Left forelimb (tissue), 1 donor: ENCODE measurements around the gene BCL2L1.

ENCODE experiments used
- DNase-seq: peaks from one replicate; pipeline ENCODE4 v3.0.0-alpha.2; 2018; ENCODE audit warnings: low spot score

The BCL2L1 gene

DNA sequence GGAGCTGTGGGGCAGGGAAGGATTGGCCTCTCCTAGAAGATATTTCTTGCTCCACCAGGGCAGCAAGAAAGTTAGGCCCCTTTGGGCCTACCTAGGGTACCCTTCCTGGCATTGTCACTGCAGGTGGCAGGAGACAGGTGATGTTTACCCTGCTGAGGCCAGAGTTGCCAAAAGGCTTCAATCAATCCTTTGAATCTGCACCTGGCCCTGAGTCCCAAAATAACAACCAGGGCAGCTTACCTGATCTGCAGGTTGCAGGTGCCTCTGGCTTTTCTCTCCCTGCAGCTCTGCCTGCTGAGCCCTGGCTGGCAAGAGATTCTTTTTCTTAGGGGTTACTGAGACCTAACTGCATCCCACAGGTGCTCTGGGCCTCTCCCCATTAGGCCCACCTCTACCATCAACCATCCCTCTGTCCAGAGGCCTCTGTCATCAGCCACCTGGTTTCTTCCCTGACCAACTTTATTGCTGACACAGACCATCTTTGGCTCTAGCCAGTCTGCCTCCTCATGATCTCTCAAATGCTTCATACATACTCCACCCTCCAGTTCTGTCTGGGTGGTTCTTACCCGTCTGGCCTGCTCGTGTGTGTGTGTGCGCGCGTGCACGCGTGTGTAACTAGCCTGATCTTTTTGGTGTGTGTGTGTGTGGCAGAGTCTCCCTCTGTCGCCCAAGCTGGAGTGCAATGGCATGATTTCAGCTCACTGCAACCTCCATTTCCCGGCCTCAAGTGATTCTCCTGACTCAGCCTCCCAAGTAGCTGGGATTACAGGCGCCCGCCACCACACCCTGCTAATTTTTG, 13.7 kb downstream of the BCL2L1 start:
- no peak for DNase-seq

DNA sequence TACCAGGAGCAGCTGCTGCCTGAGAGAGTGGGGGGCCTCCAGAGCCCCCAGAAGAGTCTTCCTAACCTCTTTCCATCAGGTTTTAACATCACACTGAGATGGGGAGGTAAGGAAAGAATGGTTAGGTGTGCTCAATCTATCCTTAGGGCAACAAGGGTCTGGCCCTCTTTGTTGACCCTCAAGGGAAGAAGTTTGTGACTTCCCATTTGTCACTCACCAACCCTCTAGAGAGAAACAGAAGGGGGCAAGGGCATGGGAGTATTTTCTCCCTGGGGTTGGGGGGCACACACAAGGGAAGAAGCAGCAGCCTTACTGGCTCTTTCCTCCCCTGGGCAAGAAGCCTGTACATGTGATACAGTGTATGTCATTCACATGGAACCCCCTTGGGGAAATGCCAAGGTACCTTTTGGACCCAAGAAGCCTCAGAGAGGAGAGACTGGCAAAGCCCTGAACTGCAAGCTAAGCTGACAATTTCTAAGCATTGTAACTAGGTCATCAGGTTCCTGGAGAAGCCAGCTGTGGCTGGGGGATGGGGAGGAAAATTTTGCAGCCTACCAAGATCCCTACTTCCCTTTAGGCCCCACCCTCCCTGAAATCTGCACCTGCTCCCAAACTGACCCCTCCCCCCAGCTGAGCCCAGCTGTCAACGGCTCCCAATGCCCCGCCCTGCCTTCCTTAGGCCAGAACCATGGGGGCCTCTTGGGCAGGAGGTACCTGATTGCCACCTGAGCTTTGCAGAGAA, 14.5 kb downstream of the BCL2L1 start:
- DNase-seq: peak; percentile 74

DNA sequence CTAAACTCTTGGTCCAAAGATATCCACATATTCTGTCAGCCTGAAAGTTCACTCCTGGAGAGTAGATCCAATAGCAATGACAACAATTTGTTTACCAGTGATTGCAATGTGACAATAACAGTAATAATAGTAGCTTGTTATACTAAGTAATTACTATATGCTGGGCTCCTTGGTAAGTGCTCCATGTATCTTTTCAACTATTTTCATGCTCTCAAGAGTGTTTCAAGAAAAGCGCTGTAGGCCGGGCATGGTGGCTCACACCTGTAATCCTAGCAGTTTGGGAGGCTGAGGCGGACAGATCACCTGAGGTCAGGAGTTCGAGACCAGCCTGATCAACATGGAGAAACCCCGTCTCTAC, 15.4 kb downstream of the BCL2L1 start:
- DNase-seq: no peak

DNA sequence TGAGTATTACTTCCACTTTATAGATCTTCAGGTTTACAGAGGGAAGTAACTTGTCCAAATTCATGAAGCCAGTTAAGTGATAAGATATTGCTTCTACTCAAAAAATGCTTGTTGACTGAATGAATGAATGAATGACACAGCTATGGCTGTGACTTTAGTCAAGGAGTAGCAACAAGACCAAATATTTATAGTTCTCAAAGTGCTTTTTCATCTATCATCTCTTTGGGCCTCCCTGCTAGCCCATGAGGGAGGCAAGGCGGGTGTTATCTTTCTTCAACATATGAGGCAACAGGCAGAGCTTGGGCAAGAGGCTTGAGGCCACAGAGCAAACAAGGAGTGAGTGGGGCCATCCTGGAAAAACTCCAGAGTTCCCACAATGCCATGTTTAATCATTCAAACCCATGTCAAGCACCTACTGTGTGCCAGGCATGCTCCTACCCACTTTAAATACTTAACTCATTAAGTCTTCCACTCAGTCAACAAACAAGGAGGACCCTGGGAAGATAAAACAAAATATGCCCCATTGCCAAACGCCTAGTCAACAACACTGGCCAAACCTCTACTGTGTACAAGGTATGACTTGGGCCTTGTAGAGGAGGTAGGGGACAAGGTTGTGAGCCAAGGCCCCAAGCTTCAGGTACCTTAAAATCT, 15.9 kb downstream of the BCL2L1 start:
- DNase-seq: no peak

DNA sequence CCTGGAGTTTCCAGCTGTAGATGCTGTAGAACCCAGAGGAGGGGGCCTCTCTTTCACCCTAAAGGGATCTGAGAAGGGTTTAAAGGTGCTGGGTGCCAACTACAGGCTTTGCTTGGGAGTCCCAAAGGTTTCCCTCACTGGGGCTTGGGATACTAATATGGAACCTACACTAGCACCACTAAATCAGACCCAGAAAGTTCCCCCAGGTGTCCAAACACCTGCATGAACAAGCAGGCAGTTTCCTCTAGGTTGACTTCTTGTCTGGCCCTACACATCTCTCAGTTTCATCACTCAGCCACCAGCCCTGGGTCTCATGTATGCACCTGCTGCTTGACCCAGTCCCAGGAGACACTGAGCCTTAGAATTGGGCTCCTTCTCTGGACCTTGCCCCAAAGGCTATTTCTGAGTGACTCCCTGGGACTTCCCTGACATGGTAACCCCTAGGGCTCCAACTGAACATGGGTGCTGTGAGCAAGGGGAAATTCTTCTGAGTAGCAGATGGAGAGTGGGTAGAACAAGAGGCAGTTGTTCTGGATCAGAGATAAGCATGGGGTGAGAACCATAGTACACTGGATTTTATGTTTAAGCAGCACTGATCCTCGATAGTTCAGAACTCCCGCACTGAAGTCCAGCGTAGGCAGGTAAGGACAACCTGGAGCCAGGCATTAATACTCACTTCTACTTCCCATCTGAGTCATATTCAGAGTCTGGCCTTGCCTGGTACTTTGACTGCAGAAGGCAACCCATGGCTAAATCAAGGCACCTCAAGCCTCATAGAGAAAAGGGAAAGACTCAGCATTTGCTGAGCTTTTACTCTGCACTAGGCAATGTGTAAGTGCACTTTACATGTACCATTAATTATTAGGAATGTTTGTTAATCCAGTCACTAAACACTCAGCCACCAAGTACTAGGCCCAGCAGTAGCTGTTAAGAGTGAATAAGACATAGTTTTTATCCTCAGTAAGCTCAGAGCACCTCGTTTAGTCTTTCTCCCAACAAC, 16.8 kb downstream of the BCL2L1 start:
- no peak for DNase-seq

DNA sequence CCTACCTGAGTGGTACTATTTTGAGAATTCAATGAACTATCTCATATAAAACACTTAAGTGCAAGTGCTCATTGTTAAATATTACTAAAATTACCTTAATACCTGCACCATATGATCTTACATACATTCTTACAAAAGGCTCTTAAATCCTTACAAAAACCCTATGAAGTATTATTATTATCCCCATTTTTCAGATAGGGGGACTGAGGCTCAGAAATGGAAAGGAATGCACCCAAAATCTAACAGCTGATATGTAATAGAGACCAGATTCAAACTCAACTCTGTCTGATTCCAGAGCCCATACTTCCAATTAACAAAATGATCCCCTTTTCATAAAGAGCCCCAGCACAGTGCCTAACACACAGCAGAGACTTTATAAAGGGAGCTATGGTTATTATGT, 17.5 kb downstream of the BCL2L1 start:
- DNase-seq: no peak

DNA sequence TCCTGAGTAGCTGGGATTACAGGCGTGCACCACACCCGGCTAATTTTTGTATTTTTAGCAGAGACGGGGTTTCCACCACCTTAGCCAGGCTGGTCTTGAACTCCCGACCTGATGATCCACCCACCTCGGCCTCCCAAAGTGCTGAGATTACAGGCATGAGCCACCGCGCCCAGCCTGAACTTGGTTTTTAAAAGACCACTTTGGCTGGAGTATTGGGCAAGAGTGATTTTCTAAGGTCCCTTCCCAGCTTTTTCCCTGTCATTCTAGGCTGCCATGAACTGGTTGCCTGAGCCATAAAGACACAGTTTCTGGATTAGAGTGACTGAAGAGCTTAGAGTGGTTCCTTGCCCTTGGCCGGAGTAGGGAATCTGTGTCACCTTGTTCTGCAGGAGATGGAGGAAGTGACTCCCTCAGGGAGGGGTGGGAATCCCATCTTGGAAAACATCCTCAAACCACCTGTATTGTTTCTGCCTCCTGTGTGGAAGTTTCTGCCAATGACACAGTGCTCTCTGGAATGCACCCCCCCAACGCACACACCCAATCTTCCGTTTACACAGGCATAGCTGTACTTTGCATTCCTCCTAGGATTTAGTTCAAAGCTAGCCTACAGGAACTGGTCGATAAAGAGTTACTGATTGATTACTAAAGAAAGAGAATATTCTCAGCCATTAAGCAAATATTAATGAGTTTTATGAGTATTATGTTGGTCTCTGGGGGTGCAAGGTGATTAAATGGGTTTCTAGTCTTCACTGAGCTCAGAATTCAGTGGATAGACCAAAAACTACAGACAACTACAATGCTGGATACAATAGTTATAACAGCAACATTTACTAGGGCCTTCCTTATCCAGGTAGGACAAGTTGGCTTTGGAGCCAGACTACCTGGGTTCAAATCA, 18.2 kb downstream of the BCL2L1 start:
- DNase-seq: no peak

DNA sequence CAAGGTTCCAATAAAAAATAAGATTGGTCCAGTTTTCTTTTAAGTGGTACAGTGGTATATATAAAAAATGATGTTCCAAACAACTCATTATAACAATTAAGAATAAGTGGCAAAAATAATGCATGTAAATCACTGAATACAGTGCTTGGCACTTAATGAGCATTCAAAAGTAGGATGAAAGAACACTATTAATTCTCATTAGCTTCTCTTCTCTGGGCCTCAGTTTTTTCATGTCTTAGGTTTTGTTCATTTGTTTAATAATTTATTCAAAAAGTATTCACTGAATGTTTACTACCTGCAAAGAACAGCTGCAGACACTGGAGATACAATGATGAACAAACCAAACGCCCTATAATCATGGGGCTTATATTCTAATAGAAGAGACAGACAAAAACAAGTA, 21.1 kb downstream of the BCL2L1 start:
- no peak for DNase-seq

DNA sequence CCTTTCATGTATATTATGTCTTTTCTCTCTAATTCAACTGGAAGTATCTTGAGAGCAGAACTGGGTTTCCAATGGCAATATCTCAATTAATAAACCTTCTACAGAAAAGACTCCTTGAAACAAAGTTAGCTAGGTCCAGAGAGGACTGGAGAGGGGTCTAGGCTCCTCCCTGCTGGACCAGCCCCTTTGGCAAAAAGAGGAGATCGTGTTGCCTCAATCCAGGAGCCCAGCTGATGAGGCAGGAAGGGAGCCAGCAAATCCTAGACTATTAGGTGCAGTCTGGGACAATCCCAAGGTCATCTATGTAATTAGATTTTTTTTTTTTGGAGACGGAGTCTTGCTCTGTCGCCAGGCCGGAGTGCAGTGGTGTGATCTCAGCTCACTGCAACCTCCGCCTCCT, 21.9 kb downstream of the BCL2L1 start:
- no peak for DNase-seq

DNA sequence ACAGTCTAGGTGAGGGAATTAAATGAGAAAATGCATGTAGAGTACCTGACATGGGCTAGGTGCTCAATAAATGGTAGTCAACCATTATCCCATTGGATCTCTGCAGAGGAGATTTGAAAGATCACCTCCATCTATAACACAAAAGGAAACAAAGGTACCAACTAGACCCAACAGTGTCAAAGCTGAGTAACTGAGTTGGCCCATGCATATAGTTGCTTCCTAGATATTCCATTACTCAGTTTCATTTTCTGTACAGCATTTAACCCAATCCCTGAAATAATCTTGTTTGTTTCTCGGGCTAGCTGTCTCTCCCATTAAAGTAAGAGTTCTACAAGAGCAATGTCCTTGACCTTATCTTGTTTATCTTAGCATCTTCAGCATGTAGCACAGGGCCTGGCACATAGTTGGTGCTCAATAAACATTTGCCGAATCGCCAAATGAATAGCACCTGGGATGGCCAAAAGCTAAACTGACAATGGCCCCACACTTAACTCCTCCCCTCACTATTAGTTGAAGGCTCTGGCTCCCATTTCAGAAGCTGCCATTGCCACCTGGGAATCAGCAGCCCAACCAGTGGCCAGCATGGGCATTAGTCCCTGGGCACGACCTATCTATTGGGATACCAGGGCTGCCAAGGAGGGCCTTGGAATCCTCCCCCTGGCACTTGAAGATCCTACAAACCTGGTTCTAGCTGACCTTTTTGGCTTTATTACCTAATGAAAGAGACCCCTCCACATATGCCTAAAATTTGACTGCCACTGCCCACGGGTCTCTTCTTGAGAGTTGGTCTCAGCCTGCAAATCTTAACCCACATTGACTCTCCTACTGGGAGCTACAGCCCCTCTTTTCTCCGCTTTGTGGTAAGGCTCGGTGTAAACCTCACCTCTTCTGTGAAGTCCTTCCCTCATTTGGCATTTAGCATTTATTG, 22.6 kb downstream of the BCL2L1 start:
- DNase-seq: no peak

DNA sequence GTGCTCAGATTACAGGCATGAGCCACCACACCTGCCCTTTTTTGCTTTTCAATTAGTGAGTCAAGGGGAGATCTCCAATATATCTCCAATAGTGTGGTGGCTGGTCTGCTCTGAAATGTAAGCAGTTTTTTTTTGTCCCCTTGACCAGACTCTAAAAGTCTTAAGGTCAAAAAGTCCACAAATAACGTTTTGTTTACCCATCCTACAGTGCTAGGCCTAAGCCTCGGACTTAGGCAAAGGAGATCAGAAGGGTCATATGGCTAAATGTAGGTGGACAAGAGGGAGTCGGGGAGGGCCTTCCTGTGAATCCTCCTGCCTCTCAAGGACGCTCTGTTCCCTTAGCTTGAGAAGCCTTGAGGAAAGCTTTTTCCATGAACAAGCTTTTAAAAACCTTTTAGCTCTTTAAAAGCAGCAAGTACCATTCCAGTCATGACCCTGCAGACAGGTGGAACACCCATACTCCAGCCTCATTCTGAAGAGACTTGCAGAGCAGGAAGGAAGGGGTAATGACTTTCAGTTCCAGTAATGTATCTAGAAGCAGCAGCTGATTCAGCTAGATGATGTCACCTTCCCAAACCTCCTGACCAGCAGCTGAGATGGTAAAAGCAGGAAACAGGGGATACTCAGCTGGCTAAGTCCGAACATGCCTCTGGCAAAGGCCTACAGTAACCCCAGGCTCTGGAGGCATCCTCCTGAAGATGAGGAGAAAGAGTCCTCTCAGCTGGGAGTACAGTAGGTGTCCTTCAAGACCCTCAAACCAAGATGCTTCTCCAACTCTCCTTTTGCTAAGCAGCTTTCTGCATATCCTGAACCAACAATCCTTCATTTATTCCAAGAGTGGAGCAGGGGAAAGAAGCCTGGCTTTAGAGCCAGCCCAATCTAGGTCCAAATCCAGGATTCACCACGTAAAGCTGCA, 23.6 kb downstream of the BCL2L1 start:
- no peak for DNase-seq

DNA sequence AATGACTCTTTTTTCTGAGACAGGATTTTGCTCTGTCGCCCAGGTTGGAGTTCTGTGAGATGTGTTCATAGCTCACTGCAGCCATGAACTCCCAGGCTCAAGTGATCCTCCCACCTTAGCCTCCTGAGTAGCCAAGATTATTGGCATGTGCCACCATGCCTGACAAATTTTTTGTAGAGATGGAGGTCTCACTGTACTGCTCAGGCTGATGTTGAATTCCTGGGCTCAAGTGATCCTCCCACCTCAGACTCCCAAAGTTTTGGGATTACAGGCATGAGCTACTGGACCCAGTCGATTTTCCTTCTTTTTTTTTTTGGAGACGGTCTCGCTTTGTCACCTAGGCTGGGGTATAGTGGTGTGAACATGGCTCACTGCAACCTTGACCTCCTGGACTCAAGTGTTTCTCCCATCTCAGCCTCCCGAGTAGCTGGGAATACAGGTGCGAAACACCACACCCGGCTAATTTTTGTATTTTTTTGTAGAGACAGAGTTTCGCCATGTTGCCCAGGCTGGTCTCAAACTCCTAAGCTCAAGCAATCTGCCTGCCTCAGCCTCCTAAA, 24.3 kb downstream of the BCL2L1 start:
- no peak for DNase-seq

DNA sequence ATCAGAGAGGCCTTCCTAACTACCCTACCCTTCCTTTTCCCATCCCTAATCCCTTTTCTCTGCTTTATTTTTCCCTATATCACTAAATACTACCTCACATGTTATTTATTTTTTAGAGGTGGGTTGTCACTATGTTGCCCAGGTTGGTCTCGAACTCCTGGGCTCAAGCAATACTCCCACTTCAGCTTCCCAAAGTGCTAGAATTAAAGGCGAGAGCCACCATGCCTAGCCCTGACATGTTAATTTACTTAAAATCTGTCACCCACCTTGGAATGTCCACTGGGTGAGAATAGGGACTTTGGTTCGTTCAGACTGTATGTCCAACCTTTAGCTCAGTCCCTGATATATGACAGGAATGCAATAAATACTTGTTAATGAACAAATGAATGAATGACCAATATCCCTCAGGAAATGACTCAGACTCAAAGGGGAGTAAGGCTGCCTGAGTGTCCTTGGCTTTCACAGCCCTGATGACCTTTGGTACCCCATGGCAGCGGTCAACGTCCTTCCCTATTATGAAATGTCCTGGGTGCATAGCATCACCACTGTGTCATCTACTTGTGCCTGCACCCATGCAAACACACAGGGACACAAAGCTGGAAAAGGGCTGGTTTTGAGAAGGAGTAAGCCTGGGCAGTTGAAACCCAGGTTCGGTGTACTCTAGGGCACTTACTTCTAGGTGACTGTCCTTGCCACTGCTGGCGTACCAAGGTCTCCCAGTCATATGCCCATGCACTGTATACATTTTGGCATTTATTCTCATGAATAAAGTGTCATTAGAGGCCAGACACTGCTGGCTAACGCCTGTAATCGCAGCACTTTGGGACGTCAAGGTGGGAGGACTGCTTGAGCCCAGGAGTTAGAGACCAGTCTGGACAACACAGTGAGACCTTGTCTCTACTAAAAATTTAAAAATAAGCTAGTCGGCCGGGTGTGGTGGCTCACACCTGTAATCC, 26.5 kb downstream of the BCL2L1 start:
- no peak for DNase-seq

DNA sequence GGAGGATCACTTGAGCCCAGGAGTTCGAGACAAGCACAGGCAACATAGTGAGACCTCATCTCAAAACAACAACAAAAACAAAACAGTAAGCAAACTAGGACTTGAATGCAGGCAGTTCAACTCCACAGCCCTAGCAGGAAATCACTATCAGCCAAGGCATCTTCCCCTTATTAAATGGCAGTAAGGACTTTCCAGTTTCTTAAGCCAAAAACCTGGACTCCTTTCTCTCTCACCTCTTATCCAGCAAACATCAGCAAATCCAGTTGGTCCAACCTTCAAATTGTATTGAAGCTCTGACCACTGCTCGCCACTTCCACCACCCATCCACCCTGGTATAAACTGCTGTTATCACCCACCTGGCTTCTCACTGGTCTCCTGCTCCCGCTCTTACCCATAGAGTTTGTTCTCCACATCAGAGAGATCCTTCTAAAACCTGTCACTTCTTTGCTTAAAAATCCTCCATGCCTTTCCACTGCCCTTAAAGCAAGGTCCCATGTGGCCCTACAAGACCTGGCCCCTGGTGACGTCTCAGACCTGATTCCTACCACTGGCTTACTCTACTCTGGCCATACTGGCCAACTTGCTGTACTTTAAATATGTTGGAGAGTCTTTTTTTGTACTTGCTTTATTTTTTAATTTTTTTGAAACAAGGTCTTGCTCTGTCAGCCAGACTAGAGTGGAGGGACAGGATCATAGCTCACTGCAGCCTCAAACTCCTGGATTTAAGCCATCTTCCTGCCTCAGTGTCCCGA, 27.6 kb downstream of the BCL2L1 start:
- DNase-seq: no peak

DNA sequence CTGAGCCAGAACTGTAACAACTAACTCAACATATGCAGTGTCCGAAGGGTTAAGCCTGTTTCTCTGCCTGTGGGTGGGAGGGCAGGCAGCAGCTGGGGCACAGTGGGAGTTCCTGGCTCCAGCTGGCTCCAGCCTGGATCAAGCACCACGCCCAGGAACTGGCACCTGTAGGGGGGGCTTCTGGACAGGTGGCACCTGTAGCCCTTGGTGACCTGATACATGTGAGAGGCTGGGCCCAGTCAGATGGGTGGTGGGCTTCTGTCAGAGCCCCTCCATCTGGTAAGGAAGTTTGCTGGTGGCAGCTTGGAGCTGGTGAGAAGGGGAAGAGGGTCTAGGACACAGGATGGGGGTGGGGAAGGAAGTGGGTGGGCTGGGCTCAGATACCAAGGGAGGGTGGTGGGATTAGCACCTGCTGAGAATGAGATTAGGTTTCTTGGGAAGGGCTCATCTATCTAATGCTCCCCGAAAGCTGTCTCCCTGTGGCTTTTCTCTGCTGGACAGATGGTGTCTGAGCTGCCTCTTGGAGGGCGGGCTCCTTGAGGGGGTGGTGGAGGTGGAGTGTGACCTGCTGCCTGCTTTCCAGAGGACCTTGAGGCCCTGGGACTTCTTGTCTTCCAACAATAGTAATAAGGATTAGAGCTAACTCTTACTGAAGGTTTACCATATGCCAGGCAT, 28.5 kb downstream of the BCL2L1 start:
- no peak for DNase-seq

DNA sequence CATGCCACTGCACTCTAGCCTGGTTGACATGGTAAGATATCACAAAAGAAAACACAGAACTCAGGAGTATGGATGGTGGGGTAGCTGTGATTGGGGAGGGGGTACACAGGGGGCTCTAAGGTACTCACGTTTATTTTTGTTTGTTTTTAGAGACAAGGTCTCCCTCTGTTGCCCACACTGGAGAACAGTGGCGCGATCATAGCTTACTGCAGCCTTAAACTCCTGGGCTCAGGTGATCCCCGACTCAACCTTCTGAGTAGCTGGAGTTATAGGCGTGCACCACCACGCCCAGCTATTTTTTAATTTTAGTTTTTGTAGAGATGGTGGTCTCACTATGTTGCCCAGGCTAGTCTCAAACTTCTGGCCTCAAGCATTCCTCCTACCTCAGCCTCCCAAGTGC, 29.3 kb downstream of the BCL2L1 start:
- no peak for DNase-seq
